ENCODE results near the gene NOL6.

- no peak for TF ChIP-seq CTCF (IDR thresholded peaks at IDR 0.05 in 2 of 3, conservative IDR thresholded peaks at IDR 0.05 in 1 of 3; ENCODE audit: borderline replicate concordance in 1 of 3, insufficient read depth in 1 of 3, low read depth in 2 of 3, low read length in 2 of 3)
- no peak for TF ChIP-seq EZH2phosphoT487 (IDR thresholded peaks at IDR 0.05; ENCODE audit: borderline replicate concordance)
- TF ChIP-seq REST (IDR thresholded peaks at IDR 0.05; ENCODE audit: low read depth), result no peak
- TF ChIP-seq MAX (IDR thresholded peaks at IDR 0.05), result no peak
- TF ChIP-seq ZNF274 (IDR thresholded peaks at IDR 0.05; ENCODE audit: low read depth, low read length), result no peak
- no peak for TF ChIP-seq CEBPB (IDR thresholded peaks at IDR 0.05; ENCODE audit: low read depth)
- TF ChIP-seq ZBTB33 (IDR thresholded peaks at IDR 0.05; ENCODE audit: extremely low read depth, insufficient replicate concordance, low read length), result no peak
- TF ChIP-seq POLR2AphosphoS5 (IDR thresholded peaks at IDR 0.05; ENCODE audit: low read depth, low read length), result no peak
- no peak for TF ChIP-seq ELF1 (IDR thresholded peaks at IDR 0.05; ENCODE audit: borderline replicate concordance, low read depth)
- no peak for TF ChIP-seq POLR2A (IDR thresholded peaks at IDR 0.05; ENCODE audit: borderline replicate concordance, extremely low read depth, insufficient read depth, insufficient read length)
These were observed 31.6 kb downstream of the NOL6 start for GRCh38 chr9:33442125-33442524.

All from HCT116 (cell line).